Esophagus (tissue), 2 donors: ENCODE results near the gene KCNA3. TPM values are rescaled to one million over a fixed set of nuclear protein-coding genes. Genes with fewer than 3 reads are reported as not detected.
"Not testable (repeated sequence)": the region's sequence is repeated elsewhere in the genome, so short reads cannot be mapped to it uniquely, and the experiment has no call there.

Experiments
- H3K27ac ChIP-seq, 2 donors: one replicate each; pipeline ENCODE4 v1.5.1; 2013; ENCODE audit warnings: low read depth in 2 of 2, mild to moderate bottlenecking in 2 of 2, inconsistent platforms in 1 of 2, low read length in 1 of 2, moderate library complexity in 1 of 2
- H3K27me3 ChIP-seq, 2 donors: one replicate each; pipeline ENCODE4 v1.6.1; 2013; ENCODE audit warnings: low read length in 2 of 2, control low read depth in 1 of 2, mild to moderate bottlenecking in 1 of 2; ENCODE audit not compliant: insufficient read depth in 2 of 2, control insufficient read depth in 1 of 2
- H3K36me3 ChIP-seq, 2 donors: one replicate each; pipeline ENCODE4 v1.6.1; 2013; ENCODE audit warnings: low read length in 1 of 2; ENCODE audit not compliant: control insufficient read depth in 2 of 2, insufficient read depth in 2 of 2
- H3K4me1 ChIP-seq, 2 donors: one replicate each; pipeline ENCODE4 v1.6.1; 2013; ENCODE audit warnings: low read length in 1 of 2; ENCODE audit not compliant: control insufficient read depth in 2 of 2, insufficient read depth in 2 of 2
- H3K4me3 ChIP-seq, 2 donors: one replicate each; pipeline ENCODE4 v1.5.1; 2013; ENCODE audit warnings: low read length in 2 of 2, mild to moderate bottlenecking in 2 of 2, low read depth in 1 of 2, moderate library complexity in 1 of 2
- H3K9me3 ChIP-seq, 2 donors: one replicate each; pipeline ENCODE4 v1.6.1; 2013; ENCODE audit warnings: mild to moderate bottlenecking in 2 of 2, low read depth in 1 of 2, low read length in 1 of 2, moderate library complexity in 1 of 2; ENCODE audit not compliant: control insufficient read depth in 2 of 2, insufficient read depth in 1 of 2
- WGBS, 2 donors: extraction: QIAGEN DNeasy Blood & Tissue Kit; methylation state at CpG; one replicate each; pipeline ENCODE4 v1.1.7; 2013; 5-methylcytosine and 5-hydroxymethylcytosine counted together
- polyA plus RNA-seq, 2 donors: library from polyadenylated mRNA; stranded (reverse); fragments of 200-250 nt; gene quantifications; one replicate each; pipeline ENCODE4 v1.2.3, GENCODE V29; 2013
- donor health status: healthy with polysubstance abuse.
- donor health status: Bipolar disorder and iron deficiency.

The KCNA3 gene
- polyA plus RNA-seq, 2 donors: 0.05 to 0.06 TPM

DNA sequence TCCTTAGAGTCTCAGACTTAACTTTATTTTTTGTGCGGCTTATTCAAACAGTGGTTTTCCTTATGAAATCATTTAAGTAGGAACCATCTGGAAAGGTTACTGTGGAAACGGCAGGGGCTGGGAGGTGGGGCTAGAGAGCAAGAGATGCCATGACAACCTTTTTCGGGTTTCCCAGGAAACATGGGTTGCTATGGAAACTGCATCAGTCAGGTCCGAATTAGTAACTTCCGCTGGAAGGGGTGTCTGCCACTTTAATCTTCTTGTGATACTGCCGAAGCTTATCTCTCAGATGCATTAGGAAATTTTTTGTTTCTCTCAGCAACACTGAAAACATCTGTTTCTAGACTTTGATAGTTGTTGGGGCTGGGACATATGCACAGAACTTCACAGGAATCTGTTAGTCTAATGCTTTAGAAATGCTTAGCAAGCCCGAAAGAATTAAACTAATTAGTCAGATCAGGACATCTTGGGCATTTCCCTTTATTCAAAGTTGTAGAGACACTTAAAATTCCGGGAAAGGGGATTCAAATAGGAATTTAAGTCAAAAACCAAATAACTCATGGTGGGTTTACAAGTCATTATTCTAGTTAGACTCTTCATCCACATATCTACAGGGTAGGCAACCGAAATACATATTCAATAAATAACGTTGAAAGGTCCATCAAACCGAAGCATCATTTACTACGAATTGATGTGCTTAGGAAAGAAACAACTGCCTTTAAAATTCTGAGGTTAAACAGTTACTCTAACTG lies 2.6 kb downstream of the KCNA3 start:
- peaks cover 4 to 27% of the 10 kb centered on the region in 2 donors for H3K27me3 ChIP-seq
- peak overlapping the region in 1 of 2 donors; percentile 12 for H3K4me3 ChIP-seq
- peaks cover 0 to 10% of the 10 kb centered on the region in 2 donors for H3K9me3 ChIP-seq
- 37 to 39% methylated on average over 12 of the region's 12 CpGs for WGBS, 2 donors
- H3K36me3 ChIP-seq: no peaks in the 10 kb centered on the region
- no peak overlapping the region for H3K27ac ChIP-seq
- peaks cover 4 to 9% of the 10 kb centered on the region in 2 donors for H3K4me1 ChIP-seq

DNA sequence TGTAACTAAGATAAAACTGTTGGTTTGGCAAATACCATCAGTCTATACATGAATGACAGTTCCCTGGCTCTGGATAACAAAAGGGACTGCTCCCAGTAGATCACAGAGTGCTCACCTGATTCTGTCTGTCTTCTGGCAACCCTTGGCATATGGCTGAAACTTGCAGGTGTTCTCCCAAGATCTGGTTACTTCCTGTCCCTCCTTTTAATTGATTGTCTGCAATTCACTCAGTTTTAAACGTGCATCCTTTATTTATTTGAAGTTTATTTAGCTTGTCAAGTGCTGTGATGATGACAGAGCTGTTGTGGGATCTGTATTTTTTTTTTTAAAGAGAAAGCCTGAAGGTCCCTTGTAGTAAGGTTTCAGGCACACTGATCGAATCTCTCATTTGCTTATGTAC lies 3.4 kb downstream of the KCNA3 start:
- Histone ChIP-seq H3K4me1 (peaks cover 4 to 9% of the 10 kb centered on the region in 2 donors), H3K4me3 (no peak overlapping the region), H3K36me3 (no peaks in the 10 kb centered on the region), H3K9me3 (peaks cover 0 to 10% of the 10 kb centered on the region in 2 donors), H3K27ac (no peak overlapping the region), H3K27me3 (peaks cover 4 to 26% of the 10 kb centered on the region in 2 donors)
- 35 to 47% methylated on average over 2 of the region's 2 CpGs for WGBS, 2 donors

DNA sequence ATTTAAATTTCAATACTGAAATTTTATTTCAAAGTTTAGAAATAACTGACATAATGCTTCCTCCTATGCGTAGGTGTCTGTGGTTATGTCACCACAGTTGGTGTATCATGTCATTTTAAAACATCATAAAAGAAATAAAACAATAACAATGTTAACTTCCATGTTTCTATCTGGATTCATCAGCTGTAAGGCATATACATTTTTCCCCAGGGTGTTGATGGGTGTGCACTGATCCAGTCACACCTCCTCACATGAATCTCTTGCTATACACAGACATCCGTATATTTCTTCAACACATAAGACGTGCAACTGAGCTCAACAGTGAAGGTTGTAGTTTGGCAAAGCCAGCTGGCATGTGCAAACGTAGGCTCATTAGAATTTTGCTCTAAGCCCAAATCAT lies 6.2 kb downstream of the KCNA3 start:
- peaks cover 0 to 2% of the 10 kb centered on the region in 2 donors for H3K4me1 ChIP-seq
- H3K4me3 ChIP-seq: no peak overlapping the region
- WGBS, 2 donors: 48 to 51% methylated on average over 4 of the region's 4 CpGs
- H3K27ac ChIP-seq: no peak overlapping the region
- H3K36me3 ChIP-seq: no peaks in the 10 kb centered on the region
- H3K27me3 ChIP-seq: peaks cover 4 to 7% of the 10 kb centered on the region in 2 donors
- peaks cover 0 to 4% of the 10 kb centered on the region in 2 donors for H3K9me3 ChIP-seq

DNA sequence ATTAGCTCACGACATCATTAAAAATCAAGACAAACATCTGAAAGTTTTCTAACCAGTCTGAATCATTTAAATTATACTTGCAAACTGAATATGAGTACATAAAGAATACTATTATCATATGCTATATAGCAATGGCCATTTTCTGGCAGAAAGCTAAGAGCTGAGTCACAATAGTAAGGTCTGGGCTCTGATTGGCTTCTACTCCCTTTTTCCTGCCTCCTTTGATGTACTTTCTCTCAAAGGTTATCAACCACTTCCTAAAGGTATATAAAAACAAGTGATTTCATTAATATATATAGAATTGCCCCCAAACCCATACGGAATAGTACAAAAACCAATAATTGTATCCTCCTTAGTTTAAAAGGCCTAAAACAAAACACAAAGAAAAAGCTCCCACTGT lies 7.0 kb downstream of the KCNA3 start:
- H3K4me3 ChIP-seq: no peak overlapping the region
- H3K4me1 ChIP-seq: peaks cover 0 to 2% of the 10 kb centered on the region in 2 donors
- 78 to 86% methylated on average over 2 of the region's 2 CpGs for WGBS, 2 donors
- H3K27ac ChIP-seq: no peak overlapping the region
- H3K9me3 ChIP-seq: peaks cover 0 to under 1% of the 10 kb centered on the region in 2 donors
- no peaks in the 10 kb centered on the region for H3K36me3 ChIP-seq
- peaks cover 0 to under 1% of the 10 kb centered on the region in 2 donors for H3K27me3 ChIP-seq

DNA sequence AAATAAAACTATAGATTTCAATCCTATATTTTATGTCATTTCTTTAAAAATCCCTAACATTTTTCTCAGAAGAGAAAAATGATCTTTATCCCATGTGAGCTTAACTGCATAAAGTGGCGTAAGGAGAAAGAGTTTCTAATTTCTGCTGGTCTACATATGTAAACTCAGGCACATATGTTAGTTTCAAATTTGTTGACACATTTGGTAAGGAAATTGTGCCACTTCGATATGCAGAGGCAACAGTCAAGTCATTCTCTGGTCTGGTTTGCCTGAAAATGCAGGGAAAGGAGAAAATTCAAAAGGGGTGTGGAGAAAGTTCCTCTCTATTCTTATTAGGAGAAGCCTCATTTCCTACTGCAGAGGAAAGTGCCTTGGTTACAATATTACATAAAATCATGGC lies 11.5 kb downstream of the KCNA3 start:
- peaks cover 0 to 2% of the 10 kb centered on the region in 2 donors for H3K4me1 ChIP-seq
- H3K27me3 ChIP-seq: no peaks in the 10 kb centered on the region
- H3K27ac ChIP-seq: no peak overlapping the region
- H3K36me3 ChIP-seq: no peaks in the 10 kb centered on the region
- 86 to 92% methylated on average over 2 of the region's 2 CpGs for WGBS, 2 donors
- H3K9me3 ChIP-seq: no peaks in the 10 kb centered on the region
- H3K4me3 ChIP-seq: no peak overlapping the region

DNA sequence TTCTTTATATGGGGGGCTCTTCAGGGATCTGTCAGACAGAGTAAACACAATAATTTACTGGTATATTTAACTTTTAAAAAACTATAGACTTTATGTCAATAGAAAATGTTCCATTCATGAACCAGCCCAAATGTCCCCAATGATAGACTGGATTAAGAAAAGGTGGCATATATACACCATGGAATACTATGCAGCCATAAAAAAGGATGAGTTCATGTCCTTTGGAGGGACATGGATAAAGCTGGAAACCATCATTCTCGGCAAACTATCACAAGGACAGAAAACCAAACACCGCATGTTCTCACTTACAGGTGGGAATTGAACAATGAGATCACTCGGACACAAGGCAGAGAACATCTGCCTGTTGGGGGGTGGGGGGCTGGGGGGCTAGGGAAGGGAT lies 15.2 kb downstream of the KCNA3 start:
- 84 to 97% methylated on average over 3 of the region's 3 CpGs for WGBS, 2 donors
- not testable (repeated sequence) for H3K27ac ChIP-seq, H3K9me3 ChIP-seq, H3K4me1 ChIP-seq, H3K4me3 ChIP-seq, H3K36me3 ChIP-seq, H3K27me3 ChIP-seq

DNA sequence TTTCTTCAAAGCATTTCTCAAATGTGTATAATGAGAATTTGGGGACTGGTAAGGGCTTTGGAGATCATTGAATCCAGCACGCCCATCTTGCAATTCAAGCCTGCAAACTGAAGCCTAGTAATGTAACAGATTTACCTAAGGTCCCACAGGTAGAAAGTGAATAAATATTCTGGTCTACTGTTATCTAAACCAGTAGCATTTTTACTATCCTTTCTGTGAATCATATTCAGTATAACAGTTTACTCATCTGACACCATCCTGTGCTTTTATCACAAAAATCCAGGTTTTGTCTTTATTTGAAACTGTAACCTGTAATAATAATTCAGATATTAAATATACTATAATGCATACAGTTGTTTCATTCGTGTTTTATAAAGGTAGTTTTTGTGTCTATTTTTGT lies 17.4 kb downstream of the KCNA3 start:
- no peaks in the 10 kb centered on the region for H3K9me3 ChIP-seq
- no peaks in the 10 kb centered on the region for H3K4me1 ChIP-seq
- H3K27me3 ChIP-seq: no peaks in the 10 kb centered on the region
- H3K36me3 ChIP-seq: no peaks in the 10 kb centered on the region
- H3K4me3 ChIP-seq: no peak overlapping the region
- H3K27ac ChIP-seq: no peak overlapping the region
- WGBS, 2 donors: 72 to 76% methylated on average over 2 of the region's 2 CpGs

DNA sequence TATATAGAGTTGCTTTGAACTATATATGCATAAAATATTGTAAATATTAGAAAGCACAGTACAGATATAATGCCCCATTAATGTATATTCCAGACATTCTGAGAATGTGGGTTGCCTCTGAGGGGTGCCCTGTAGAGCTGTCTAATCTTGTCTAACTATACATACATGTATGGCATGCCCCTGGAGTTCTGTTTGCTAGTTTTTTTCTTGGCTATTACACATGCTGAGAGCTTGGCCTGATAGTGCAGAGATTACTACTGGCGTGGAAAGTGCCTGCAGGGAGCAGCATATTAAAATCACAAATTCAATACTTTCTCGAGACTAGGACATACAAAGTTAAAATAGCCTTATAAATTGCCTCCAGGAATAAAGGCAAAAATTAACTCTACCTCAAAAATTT lies 24.1 kb downstream of the KCNA3 start:
- H3K4me3 ChIP-seq: no peak overlapping the region
- H3K27me3 ChIP-seq: peaks cover 0 to 3% of the 10 kb centered on the region in 2 donors
- no peaks in the 10 kb centered on the region for H3K4me1 ChIP-seq
- WGBS, 2 donors: 64 to 69% methylated on average over 2 of the region's 2 CpGs
- no peak overlapping the region for H3K27ac ChIP-seq
- H3K9me3 ChIP-seq: no peaks in the 10 kb centered on the region
- H3K36me3 ChIP-seq: no peaks in the 10 kb centered on the region

DNA sequence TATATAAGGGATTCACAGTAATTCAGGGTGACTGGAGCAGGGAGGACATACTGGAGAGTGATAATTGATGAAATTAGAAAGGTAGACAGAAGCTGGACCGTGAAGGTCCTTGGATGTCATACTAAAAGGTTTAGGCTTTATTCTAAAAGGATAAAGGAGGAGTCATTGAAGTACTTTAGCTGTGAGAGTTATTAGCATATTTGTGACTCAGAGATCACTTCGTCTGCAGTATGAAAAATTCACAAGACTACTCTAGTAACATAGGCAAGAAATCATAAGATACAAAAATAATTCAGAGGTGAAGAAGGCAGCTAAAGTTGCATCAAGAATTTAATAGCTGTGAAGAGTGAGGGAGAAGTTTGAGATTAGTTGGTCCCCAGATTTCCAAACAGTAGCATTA lies 26.3 kb downstream of the KCNA3 start:
- Histone ChIP-seq H3K27me3 (peaks cover 0 to 3% of the 10 kb centered on the region in 2 donors), H3K9me3 (no peaks in the 10 kb centered on the region), H3K36me3 (no peaks in the 10 kb centered on the region), H3K27ac (no peak overlapping the region), H3K4me3 (no peak overlapping the region), H3K4me1 (no peaks in the 10 kb centered on the region)
- WGBS, 2 donors: 62 to 64% methylated on average over 2 of the region's 2 CpGs

DNA sequence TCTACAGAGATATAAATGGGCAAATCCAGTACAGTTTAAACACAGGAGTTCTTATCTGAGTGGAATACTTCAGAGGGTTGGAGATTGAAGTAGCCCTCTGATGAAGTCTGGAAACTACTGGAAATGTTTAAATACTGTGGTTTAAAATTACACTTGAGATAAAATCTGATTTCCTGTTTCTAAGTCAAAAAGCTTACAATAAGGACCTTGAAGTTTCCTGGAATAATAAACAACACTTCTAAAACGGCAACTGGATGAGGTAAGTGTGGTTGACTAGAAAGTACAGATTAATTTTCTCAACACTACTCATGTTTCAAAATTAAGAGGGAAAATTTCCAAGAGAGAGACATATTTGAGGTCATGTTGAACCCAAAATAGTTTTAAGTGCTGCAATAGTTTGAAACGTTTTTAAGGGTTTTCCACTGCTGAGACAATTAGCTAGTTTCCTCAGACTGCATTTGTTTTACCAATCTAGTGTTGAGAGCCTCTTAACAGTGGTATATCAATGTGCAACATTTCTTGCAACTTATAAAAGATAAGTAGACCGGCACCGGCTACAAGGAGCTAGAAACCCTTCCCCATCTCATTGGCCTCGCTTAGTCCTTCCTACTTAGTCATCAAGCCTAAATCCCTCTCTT lies 27.4 kb downstream of the KCNA3 start:
- no peaks in the 10 kb centered on the region for H3K9me3 ChIP-seq
- H3K27me3 ChIP-seq: peaks cover 0 to 3% of the 10 kb centered on the region in 2 donors
- no peak overlapping the region for H3K4me3 ChIP-seq
- H3K36me3 ChIP-seq: no peaks in the 10 kb centered on the region
- no peak overlapping the region for H3K27ac ChIP-seq
- no peaks in the 10 kb centered on the region for H3K4me1 ChIP-seq
- WGBS, 2 donors: 40 to 44% methylated on average over 5 of the region's 5 CpGs
